ENCODE results near the gene TMEM219.
A peak's percentile ranks its signal among the peaks of the same experiment; 100 is the strongest.

The TMEM219 gene

GRCh38 chr16:29983420-29984136 lies 21.7 kb downstream of the TMEM219 start:
- DNase-seq, result no peak

GRCh38 chr16:29984137-29984763 lies 22.4 kb downstream of the TMEM219 start:
- no peak for DNase-seq

DNA sequence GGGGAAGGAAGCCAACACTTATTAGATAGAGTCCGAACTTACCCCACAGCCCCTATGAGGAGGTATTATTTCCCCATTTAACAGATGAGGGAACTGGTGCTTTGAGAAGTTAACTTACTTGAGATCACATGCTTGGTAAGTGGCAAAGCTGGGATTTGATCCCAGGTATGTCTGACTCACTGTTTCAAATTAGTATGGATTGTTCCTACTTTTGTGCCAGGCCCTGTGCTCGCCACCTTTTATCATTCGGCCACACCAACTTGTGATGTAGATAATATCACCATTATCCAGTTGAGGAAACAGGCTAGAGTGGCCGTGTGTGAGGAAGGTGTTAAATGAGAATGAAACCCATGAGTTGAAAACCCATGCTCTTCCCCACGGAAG lies 22.9 kb downstream of the TMEM219 start:
- DNase-seq, result no peak

GRCh38 chr16:29985271-29985811 lies 23.5 kb downstream of the TMEM219 start:
- no peak for DNase-seq

GRCh38 chr16:29986231-29986630 lies 24.4 kb downstream of the TMEM219 start:
- DNase-seq, result no peak

DNA sequence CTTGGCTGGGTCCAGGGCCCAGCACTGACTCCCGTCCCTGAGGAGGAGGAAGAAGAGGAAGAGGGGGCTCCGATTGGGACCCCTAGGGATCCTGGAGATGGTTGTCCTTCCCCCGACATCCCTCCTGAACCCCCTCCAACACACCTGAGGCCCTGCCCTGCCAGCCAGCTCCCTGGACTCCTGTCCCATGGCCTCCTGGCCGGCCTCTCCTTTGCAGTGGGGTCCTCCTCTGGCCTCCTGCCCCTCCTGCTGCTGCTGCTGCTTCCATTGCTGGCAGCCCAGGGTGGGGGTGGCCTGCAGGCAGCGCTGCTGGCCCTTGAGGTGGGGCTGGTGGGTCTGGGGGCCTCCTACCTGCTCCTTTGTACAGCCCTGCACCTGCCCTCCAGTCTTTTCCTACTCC lies 25.1 kb downstream of the TMEM219 start:
- no peak for DNase-seq

- DNase-seq, result no peak
These were observed 25.6 kb downstream of the TMEM219 start for GRCh38 chr16:29987371-29988085.

DNA sequence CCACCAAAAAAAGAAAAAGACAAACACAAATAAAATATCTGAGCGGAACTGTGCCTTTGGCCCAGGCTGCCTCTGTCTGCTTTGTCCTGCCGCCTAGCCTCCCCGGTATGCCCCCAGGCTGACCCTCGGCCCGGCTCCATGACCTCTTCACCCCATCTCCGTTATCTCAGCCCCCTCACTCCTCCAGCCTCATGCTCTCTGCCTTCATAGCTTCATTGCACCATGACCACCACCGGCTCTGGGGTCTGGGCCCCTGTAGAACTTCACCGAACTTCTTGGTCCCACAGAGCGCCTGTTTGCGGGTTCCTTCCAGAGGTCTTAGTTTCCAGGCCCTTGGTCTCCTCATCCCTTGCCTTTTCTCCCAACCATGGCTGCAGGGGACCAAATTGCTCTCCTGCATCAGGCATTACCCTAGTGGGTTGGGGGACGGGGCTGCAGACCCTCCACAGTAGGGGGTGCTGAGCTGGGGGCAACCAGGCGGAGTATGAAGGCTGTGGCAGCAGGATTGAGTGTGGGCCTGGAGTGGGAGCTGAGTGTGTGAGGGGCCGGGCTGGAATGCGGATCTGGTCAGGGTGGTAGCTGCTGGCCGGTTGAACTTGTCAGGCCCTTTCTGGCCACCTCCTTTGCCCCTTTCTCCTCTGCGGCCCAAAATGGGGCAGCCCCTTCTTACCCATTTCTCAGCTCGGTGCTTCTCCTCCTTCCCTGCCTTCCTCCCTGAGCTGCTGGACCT lies 26.6 kb downstream of the TMEM219 start:
- no peak for DNase-seq

DNA sequence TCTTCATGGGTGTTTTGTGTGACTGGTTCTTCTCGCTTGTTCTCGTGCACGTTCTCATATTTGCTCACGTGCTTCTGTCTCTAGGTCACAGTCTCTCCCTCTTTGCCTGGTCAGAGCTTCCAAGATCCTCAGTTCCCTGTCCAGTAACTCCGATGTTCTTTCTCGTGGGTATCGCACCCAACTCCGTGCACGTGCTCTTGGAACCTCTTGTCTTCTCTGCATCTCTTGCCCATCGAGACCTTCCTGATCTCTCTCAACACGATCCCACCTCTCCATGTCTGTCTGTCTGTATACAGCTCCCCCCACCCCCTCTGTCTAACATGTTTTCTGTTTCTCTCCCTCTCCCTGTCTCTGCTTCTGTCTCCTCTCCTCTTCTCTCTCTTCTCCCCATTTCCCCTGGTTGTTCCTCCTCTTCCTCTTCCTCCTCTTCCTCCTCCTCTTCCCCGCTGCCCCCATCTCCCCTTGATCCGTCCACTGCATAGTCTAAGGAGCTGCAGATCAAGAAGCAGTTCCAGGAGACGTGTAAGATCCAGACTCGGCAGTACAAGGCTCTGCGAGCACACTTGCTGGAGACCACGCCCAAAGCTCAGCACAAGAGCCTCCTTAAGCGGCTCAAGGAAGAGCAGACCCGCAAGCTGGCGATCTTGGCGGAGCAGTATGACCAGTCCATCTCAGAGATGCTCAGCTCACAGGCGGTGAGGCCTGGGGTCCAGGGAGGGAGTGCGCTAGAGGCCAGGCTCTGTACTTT lies 27.4 kb downstream of the TMEM219 start:
- no peak for DNase-seq

GRCh38 chr16:29990034-29990433 lies 28.2 kb downstream of the TMEM219 start:
- DNase-seq, result no peak

DNA sequence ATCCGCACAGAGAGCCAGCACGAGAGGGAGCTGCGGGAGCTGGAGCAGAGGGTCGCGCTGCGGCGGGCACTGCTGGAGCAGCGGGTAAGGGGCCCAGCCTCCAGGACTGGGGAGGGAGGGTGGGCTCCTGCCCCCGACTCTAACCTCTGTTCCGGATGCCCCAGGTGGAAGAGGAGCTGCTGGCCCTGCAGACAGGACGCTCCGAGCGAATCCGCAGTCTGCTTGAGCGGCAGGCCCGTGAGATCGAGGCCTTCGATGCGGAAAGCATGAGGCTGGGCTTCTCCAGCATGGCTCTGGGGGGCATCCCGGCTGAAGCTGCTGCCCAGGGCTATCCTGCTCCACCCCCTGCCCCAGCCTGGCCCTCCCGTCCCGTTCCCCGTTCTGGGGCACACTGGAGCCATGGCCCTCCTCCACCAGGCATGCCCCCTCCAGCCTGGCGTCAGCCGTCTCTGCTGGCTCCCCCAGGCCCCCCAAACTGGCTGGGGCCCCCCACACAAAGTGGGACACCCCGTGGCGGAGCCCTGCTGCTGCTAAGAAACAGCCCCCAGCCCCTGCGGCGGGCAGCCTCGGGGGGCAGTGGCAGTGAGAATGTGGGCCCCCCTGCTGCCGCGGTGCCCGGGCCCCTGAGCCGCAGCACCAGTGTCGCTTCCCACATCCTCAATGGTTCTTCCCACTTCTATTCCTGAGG lies 29.1 kb downstream of the TMEM219 start:
- DNase-seq, result no peak

- DNase-seq, result no peak
These were observed 29.7 kb downstream of the TMEM219 start for GRCh38 chr16:29991571-29991904.

GRCh38 chr16:29992344-29992967 lies 30.6 kb downstream of the TMEM219 start:
- DNase-seq, result no peak

DNA sequence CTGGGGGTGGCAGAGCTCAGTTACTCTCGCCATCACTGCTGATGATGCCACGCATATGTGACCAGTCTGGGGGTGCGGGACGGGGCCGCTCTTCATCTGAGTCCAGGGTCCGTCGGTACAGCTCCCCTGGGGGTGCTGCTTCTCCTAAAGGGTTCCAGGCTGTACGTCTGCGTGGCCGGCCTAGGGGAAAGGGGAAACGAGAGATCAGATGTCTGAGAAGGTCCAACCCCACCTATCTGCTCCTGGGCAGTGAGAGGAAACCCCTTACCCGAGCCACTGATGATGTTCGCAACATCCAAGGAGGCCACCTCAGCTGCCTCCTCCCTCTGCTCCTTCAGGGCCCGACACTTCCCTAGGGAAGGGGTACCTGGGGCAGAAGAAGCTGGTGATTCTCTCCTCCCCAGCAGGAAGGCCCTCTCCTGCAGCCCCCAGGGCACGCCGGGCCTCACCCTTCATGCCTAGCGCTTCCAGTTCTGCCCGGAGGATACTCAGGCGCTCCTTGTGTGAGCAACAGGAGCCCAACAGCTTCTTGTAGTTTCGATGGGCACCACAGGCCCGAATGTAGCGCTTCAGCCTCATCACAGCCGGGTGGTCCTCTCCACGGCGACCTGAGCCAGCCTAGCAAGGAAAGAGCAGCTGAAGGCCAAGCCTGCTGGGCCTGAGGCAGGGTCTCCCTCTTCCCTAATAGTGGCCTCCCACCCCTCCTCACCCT lies 31.5 kb downstream of the TMEM219 start:
- DNase-seq, result no peak

GRCh38 chr16:29993903-29994599 lies 32.2 kb downstream of the TMEM219 start:
- no peak for DNase-seq

GRCh38 chr16:29994600-29995323 lies 32.9 kb downstream of the TMEM219 start:
- peak in 1 of 2 donors; percentile 77 for DNase-seq

DNA sequence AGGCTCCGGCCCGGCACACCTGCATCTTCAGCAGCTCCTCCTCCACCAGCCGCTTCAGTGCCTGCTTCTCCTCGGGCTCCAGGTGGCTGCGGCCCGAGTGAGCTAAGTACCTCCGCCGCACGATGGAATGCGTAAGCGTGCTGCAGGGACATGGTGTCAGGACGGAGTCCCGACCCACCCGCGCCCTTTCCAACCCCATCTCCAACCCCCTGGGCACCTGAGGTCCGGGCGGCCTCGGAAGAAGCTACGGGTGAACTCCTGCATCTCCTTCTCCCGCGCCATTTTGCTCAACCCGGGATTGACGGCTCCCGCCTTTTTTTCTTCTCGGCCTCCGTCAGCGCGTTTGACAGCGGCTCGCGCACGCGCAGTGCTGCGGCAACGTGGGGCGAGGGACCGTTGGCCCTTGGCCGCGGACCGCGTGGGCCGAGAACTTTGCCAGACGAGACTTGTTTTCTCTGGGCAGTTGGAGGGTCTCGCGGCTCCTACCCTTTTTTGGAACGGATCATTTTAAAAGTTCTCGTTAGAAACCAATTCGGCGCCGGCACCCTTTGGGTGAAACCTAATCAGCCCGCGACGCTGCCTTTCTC lies 33.5 kb downstream of the TMEM219 start, which contains the start of gene HIRIP3:
HIRIP3 (minus strand) TSS at position 294 of the 587 bp plus-strand sequence; CDS start at position 282, 12 bp downstream.
- peak; percentile 87 to 88 for DNase-seq

DNA sequence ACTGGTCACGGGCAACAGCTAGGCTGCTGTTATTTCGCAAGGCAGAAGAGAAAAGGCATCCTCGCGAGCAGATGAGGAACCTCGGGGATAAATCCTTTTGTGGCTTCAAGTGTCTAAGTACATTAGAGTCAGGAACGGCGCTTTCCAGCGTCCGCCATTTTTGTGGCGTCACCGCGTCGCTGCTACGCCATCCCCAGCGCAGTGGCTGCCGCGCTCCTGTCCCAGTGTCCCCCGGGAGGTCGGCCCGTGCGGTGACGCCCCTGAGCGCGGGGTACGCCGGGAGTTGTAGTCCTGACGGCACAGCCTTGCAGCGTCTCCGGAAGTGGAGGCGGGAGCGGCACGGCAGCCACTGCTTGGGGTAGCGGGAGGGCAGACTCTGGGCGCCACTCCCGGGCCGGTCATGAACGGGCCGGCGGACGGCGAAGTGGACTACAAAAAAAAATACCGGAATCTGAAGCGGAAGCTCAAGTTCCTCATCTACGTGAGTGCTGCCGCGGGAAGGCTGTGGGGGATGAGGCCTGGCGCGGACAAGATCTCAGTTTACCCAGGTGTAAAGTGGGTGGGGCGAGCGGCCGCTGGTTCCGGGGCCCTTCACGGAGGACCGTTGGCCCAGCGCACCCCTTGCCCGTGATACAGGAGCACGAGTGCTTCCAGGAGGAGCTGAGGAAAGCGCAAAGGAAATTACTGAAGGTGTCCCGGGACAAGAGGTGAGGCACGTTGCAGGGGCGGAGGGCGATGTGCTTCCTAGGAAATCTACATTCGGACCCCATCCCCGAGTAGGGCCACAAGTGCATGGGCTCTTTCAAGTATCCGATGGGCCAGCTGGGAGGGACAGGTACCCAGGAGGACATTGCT lies 34.3 kb downstream of the TMEM219 start, which contains the start of gene INO80E:
INO80E (plus strand) TSS at position 331 of the 855 bp plus-strand sequence; CDS start at position 401, 70 bp downstream.
- peak; percentile 98 for DNase-seq
